Liver (tissue), 3 donors: ENCODE results near the gene SORL1.
A peak's percentile ranks its signal among the peaks of the same experiment; 100 is the strongest.

ENCODE experiments used
- EGR1 ChIP-seq, 2 donors: IDR thresholded peaks; 2 replicates each; pipeline ENCODE4 v1.6.1; 2016 to 2018; ENCODE audit warnings: antibody characterized with exemption in 2 of 2, low read depth in 2 of 2
- FOXA1 ChIP-seq: IDR thresholded peaks from 2 replicates; pipeline ENCODE4 v1.6.1; 2016; ENCODE audit warnings: antibody characterized with exemption
- GABPA ChIP-seq, 2 donors: IDR thresholded peaks in 1 of 2; conservative IDR thresholded peaks in 1 of 2; 2 replicates each; pipeline ENCODE4 v1.6.1; 2016; ENCODE audit warnings: antibody characterized with exemption in 2 of 2, mild to moderate bottlenecking in 1 of 2, moderate library complexity in 1 of 2
- HNF4A ChIP-seq, 2 donors: conservative IDR thresholded peaks; 2 replicates each; pipeline ENCODE4 v1.6.1; 2016; ENCODE audit warnings: antibody characterized with exemption in 2 of 2, mild to moderate bottlenecking in 2 of 2
- JUND ChIP-seq, 2 donors: IDR thresholded peaks; 2 replicates each; pipeline ENCODE4 v1.6.1; 2016; ENCODE audit warnings: antibody characterized with exemption in 2 of 2
- RAD21 ChIP-seq, 2 donors: IDR thresholded peaks; 2 replicates each; pipeline ENCODE4 v1.6.1; 2016; ENCODE audit warnings: antibody characterized with exemption in 2 of 2, mild to moderate bottlenecking in 2 of 2
- SP1 ChIP-seq: IDR thresholded peaks from 2 replicates; pipeline ENCODE4 v1.6.1; 2018; ENCODE audit warnings: antibody characterized with exemption, mild to moderate bottlenecking
- TAF1 ChIP-seq: conservative IDR thresholded peaks from 2 replicates; pipeline ENCODE4 v1.6.1; 2016; ENCODE audit warnings: antibody characterized with exemption, mild to moderate bottlenecking
- YY1 ChIP-seq: IDR thresholded peaks from 2 replicates; pipeline ENCODE4 v1.6.1; 2016; ENCODE audit warnings: antibody characterized with exemption, mild to moderate bottlenecking
- TF ChIP-seq, protein P1 (sequence below): fragments of 150-350 bp; IDR thresholded peaks from 2 replicates; pipeline ENCODE4 v1.5.1; 2017; ENCODE audit warnings: improper control_type of control experiment, low read depth, low read length; ENCODE audit not compliant: missing input control
- TF ChIP-seq, protein P2 (sequence below): IDR thresholded peaks from 2 replicates; pipeline ENCODE4 v1.6.1; 2016; ENCODE audit warnings: antibody characterized with exemption
- TF ChIP-seq, protein P3 (sequence below): IDR thresholded peaks from 2 replicates; pipeline ENCODE4 v1.6.1; 2016; ENCODE audit warnings: antibody characterized with exemption
- TF ChIP-seq, protein P4 (sequence below): IDR thresholded peaks from 2 replicates; pipeline ENCODE4 v1.6.1; 2016; ENCODE audit warnings: antibody characterized with exemption
- TF ChIP-seq, protein P5 (sequence below): IDR thresholded peaks from 2 replicates; pipeline ENCODE4 v1.6.1; 2016; ENCODE audit warnings: antibody characterized with exemption, mild to moderate bottlenecking
- donor health status: healthy.
- donor health status: healthy.

DNA sequence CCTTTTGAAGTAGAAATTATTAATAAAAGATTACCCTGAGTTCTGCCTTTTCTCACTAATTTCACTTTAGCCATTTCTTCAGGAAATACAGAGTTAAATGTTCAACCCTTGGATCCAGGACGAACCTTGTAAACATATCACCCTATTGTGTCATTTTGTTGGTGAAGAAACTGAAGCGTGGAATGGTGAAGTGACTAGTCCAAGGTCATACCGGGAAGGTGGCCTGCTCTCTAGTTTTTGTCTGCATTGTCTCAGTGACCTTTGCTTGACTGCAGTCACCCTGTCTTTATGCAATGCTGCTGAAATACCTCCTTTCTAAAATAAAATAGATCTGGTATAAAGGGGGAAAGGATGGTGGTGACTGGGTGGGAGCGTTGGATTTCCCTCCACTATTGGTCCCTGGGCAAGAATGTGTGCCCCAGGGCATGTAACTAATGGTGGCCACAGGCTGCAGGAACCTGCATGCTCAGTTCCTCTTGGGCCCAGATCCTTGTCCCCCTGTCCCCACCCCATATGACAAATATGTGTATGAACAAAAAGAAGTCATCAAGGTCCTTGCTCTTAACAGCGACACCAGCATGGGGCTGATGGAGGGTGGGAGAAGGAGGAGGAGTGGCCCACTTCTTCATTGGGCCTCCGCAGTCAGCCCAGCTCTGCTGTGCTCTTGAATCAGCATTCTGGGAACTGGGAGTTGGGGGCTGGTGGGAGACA lies 1.6 kb downstream of the SORL1 start:
- TF ChIP-seq, protein P1, sequence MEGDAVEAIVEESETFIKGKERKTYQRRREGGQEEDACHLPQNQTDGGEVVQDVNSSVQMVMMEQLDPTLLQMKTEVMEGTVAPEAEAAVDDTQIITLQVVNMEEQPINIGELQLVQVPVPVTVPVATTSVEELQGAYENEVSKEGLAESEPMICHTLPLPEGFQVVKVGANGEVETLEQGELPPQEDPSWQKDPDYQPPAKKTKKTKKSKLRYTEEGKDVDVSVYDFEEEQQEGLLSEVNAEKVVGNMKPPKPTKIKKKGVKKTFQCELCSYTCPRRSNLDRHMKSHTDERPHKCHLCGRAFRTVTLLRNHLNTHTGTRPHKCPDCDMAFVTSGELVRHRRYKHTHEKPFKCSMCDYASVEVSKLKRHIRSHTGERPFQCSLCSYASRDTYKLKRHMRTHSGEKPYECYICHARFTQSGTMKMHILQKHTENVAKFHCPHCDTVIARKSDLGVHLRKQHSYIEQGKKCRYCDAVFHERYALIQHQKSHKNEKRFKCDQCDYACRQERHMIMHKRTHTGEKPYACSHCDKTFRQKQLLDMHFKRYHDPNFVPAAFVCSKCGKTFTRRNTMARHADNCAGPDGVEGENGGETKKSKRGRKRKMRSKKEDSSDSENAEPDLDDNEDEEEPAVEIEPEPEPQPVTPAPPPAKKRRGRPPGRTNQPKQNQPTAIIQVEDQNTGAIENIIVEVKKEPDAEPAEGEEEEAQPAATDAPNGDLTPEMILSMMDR, result no peak
- TF ChIP-seq, protein P2, sequence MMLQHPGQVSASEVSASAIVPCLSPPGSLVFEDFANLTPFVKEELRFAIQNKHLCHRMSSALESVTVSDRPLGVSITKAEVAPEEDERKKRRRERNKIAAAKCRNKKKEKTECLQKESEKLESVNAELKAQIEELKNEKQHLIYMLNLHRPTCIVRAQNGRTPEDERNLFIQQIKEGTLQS, result peak; percentile 57
- TF ChIP-seq SP1 (peak; percentile 92), RAD21 (IDR thresholded peaks at IDR 0.05) (peak; percentile 43 to 48), TAF1 (peak; percentile 58), JUND (IDR thresholded peaks at IDR 0.05) (peak; percentile 58 to 77), HNF4A (conservative IDR thresholded peaks at IDR 0.05) (peak; percentile 95 to 97), GABPA (IDR thresholded peaks at IDR 0.05 in 1 of 2, conservative IDR thresholded peaks at IDR 0.05 in 1 of 2) (no peak), YY1 (peak; percentile 65), FOXA1 (no peak), EGR1 (IDR thresholded peaks at IDR 0.05; ENCODE audit: low read depth in 2 of 2) (no peak)
- TF ChIP-seq, protein P3, sequence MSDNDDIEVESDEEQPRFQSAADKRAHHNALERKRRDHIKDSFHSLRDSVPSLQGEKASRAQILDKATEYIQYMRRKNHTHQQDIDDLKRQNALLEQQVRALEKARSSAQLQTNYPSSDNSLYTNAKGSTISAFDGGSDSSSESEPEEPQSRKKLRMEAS, result peak; percentile 87
- TF ChIP-seq, protein P4, sequence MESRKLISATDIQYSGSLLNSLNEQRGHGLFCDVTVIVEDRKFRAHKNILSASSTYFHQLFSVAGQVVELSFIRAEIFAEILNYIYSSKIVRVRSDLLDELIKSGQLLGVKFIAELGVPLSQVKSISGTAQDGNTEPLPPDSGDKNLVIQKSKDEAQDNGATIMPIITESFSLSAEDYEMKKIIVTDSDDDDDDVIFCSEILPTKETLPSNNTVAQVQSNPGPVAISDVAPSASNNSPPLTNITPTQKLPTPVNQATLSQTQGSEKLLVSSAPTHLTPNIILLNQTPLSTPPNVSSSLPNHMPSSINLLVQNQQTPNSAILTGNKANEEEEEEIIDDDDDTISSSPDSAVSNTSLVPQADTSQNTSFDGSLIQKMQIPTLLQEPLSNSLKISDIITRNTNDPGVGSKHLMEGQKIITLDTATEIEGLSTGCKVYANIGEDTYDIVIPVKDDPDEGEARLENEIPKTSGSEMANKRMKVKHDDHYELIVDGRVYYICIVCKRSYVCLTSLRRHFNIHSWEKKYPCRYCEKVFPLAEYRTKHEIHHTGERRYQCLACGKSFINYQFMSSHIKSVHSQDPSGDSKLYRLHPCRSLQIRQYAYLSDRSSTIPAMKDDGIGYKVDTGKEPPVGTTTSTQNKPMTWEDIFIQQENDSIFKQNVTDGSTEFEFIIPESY, result peak; percentile 73
- TF ChIP-seq, protein P5, sequence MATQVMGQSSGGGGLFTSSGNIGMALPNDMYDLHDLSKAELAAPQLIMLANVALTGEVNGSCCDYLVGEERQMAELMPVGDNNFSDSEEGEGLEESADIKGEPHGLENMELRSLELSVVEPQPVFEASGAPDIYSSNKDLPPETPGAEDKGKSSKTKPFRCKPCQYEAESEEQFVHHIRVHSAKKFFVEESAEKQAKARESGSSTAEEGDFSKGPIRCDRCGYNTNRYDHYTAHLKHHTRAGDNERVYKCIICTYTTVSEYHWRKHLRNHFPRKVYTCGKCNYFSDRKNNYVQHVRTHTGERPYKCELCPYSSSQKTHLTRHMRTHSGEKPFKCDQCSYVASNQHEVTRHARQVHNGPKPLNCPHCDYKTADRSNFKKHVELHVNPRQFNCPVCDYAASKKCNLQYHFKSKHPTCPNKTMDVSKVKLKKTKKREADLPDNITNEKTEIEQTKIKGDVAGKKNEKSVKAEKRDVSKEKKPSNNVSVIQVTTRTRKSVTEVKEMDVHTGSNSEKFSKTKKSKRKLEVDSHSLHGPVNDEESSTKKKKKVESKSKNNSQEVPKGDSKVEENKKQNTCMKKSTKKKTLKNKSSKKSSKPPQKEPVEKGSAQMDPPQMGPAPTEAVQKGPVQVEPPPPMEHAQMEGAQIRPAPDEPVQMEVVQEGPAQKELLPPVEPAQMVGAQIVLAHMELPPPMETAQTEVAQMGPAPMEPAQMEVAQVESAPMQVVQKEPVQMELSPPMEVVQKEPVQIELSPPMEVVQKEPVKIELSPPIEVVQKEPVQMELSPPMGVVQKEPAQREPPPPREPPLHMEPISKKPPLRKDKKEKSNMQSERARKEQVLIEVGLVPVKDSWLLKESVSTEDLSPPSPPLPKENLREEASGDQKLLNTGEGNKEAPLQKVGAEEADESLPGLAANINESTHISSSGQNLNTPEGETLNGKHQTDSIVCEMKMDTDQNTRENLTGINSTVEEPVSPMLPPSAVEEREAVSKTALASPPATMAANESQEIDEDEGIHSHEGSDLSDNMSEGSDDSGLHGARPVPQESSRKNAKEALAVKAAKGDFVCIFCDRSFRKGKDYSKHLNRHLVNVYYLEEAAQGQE, result peak; percentile 80
